Measurements from ENCODE around the gene SART1.
A peak's percentile ranks its signal among the peaks of the same experiment; 100 is the strongest.

SART1 gene

DNA sequence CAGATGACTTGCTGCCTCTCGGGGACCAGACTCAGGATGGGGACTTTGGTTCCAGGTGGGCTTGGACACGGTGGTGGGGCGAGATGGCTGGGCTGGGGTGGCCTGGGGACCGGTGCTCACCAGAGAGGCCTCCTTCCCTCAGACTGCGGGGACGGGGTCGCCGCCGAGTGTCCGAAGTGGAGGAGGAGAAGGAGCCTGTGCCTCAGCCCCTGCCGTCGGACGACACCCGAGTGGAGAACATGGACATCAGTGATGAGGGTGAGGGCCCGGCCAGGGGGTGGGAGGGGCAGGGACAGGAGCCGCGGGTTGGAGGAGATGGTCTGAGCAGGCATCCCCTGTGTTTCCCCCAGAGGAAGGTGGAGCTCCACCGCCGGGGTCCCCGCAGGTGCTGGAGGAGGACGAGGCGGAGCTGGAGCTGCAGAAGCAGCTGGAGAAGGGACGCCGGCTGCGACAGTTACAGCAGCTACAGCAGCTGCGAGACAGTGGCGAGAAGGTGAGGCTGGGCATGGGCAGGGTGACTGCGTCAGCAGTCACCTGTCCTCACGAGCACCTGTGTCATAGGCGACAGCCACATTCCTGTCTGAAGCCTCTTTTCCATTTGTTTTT is 5.9 kb downstream of the SART1 start:
- DNase-seq: no peak

DNA sequence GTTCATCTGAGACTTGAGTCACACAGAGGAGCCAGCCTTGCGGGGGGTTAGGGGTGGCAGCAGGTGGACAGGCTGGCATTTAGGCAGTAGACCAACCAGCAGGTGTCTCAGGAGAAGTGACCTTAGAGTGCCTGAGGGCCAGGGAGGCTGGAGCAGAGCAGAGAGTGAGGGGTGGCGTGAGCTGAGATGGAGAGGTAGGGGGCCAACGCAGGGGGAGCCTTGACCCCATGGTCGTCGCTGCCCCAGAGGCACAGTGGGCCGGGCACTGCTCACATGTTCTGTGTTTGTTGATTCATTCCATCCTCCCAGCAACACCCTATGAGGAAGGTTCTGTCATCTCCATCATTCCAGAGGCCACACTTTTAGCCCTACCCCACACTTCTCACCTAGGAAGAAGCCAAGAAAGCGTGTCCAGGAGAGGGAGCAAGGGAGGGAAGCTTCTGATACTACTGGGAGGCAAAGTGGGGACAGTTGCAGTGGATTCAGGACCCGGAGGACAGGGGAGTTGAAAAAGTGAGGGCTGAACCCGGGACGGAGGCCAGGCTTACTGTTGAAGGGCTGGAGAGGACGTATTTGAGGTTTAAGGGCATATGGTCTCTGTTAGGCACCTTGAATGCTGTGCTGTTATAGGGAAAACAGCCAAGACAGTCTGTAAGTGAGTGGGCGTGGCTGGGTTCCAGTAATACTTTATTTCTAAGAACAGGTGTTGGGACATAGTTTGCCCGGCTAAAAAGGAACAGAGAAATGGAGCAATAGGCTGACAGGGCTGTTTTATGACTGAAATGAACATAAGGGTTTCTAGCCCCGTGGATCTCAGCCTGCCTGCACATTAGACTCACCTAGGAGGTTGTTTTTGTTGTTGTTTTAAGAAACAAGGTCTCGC is 7.3 kb downstream of the SART1 start:
- peak; percentile 58 for DNase-seq

DNA sequence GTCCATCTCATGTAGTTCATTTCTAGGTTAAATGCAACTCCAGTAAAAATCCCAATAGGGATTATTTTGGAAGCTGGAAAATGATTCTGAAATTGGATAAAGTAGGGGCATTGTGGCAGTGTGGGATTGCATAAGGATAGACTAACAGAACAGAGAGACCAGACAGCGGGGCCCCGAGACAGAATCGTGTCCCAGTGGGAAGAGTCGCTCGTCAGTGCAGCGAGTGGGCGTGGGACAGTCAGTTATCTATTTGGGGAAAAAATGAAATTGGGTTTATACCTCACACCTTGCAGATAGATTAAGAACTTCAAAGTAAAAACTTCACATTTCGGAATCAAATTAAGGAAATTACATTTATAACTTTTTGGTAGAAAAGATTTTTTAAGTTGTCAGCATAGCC is 10.6 kb downstream of the SART1 start:
- DNase-seq: no peak

DNA sequence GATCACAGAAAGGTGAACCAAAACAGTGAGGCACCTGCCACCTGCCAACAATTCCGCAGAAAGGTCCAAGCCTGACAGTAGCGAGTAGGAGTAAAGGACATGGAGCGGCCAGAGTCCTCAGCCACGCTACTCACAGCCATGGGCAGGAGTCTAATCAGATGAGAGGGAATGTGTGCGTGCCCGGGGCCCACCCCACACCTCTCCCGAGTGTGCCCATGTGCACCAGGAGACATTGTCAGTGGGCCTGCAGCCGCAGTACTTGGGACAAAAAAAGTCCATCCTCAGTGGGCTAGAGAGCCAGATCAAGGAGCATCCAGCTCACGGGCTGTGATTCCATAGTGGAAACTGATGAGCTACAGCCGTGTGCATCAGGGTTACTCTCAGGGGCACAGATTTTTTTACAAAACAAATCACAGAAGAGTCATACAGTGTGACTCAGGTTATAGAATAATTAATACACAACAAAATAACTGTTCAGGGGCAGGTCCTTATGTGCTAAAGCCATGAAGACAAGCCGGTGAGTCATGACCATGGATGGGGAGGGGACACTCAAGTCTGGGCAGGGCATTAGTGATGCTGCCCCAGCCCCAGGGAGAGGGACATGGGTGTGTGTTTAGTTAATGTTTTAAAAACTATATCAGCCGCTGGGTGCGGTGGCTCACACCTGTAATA is 12.0 kb downstream of the SART1 start:
- DNase-seq: no peak

DNA sequence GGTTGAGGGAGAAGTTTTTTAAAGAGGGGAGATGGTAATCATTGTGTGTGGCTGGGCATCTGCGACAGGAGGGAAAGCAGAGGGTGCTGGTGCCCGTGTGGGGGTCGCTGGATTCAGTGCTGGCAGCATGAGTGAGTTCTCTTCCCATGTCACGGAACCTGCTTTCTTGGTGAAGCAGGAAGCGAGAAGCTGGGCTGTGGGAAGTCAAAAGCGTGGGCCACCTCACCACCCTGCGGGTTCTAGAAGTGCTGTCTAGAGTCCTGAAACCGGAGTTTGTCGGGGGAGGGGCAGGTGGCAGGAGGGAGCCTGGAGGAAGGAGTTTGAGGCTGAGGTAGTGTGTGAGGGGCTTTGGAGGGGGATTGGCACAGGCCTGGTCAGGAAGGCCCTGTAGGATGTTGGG is 14.2 kb downstream of the SART1 start:
- DNase-seq: no peak

DNA sequence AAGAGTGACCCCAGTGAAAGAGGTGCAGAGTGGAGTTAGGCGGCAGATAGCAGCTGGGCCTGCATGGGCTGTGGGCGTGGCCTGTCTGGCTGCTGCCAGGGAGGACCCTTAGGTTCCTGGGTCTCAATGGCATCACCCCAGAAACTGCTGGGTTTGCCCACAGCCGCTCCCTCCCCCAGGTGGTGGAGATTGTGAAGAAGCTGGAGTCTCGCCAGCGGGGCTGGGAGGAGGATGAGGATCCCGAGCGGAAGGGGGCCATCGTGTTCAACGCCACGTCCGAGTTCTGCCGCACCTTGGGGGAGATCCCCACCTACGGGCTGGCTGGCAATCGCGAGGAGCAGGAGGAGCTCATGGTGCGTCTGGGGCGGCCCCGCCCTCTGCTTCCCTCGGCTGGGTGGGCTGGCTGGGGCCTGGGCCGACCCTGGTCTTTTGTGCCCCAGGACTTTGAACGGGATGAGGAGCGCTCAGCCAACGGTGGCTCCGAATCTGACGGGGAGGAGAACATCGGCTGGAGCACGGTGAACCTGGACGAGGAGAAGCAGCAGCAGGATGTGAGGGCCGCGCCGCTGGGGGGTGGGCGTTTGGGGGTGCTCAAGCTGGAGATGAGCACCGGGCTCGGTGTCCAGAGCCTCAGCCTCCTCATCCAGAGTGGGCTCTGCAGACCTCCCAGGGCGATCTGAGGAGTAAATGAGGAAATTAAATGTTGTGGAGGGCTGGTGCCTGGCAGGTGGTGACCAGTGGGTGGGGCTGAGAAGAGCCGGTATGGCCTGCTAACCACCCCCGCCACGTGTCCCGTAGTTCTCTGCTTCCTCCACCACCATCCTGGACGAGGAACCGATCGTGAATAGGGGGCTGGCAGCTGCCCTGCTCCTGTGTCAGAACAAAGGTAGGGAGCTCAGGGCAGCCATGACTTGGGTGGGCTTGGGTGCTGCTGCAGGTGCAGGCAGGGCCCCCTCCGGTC is 15.0 kb downstream of the SART1 start:
- DNase-seq: no peak

DNA sequence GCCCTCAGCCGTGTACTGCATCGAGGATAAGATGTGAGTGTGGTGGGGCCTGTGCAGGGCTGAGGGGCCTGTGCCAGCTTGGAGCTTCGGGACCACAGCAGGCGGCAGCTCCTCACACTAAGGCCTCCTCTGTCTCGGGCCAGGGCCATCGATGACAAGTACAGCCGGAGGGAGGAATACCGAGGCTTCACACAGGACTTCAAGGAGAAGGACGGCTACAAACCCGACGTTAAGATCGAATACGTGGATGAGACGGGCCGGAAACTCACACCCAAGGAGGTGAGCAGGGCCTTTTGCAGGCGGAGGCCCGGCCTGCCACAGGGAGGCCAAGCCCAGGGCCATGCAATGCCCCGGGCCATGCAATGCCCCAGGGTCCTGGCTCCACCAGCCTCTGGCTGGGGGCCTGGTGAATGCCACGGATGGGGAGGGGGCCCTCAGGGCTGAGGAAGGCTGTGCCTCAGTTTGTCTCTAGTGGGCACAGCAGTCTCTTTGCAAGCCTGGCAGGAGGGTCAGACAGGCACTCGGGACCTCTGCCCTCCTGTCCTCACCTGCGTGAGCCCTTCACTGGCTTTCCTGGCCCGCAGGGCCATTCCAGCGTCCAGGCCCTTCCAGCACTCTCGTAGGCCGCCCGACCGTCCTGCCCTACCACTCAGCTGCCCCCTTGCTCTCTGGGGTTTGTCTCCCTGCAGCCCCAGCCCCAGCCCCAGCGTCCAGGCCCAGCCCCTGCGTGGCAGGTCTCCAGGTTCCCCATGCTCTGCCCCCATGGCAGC is 16.3 kb downstream of the SART1 start:
- no peak for DNase-seq

DNA sequence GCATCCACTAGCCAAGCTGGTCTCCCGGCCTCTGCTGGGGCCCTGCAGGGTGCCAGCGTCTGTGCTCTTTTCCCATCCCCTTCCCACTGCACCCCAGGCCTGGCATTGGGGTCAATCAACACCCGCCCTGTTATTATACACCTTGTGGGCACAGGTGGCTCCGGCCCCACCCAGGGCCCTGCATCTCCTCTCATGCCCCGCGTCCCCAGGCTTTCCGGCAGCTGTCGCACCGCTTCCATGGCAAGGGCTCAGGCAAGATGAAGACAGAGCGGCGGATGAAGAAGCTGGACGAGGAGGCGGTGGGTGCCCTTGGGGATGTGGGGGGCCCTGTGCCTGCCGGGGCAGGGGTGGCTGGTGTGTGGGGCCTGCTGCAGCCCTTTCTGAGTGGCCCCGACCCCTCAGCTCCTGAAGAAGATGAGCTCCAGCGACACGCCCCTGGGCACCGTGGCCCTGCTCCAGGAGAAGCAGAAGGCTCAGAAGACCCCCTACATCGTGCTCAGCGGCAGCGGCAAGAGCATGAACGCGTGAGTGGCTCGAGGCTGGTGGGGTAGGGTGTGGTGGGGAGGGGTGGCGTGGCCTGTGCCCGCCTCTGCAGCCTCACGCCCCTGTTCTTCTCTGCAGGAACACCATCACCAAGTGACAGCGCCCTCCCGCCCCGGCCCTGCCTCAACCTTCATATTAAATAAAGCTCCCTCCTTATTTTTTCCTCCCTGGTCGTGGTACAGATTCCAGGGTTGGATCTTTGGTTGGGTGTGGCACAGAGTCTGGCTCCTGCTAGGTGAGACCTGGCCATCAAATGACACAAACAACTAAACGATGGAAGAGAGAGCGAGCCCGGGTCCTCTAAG is 17.1 kb downstream of the SART1 start:
- DNase-seq: no peak

DNA sequence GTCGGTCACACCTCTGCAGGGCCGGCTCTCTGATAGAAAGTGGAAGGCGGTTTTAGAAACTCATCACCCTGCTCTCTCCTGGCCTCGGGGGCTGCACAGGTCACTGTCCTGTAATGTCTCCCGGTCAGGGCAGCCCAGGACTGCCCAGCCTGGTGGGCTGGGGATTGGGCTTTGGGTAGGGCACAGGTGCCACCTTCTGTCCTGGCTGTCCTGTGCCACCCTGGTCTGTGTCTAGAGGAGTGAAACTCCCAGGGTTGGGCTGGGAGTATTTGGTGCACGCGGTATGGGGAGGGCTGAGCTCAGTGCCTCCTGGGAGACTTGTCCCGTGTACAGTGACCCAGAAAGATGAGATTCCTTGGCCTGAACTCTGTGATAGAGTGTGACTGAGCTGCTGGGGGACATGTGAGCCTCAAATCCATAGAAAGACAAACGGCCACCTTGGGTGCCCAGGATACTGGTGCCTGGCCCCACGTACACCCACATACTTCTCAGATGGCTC is 17.8 kb downstream of the SART1 start:
- DNase-seq: no peak

DNA sequence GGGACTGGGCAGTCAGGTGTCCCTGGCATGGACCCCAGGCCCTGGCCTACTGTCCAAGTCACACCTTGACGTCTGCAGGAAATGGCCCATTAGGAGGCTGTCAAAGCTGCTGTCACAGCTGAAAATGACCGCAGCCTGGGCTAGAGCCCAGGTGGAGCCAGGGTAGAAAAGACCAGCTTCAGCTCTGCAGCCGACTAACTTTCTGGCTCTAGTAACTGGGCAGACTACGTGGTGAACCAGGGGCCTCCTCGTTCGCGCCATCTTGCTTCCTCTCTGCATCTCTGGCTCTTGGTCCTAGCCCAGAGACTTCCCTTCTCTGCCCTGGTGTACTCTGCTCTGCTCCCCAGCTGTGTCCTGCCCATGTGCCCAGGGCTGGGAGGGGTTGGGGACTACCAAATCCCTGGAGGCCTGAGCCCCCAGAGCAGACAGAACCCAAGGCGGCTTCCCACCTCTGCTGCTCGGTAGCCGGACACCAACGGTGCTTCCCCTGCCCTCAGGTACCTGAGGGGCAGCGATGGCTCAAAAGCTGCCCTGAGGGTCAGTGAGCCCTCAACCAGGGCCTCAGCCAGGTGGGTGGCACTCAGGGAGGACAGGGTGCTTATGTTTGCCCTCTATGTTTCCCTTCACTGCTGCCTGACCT is 19.7 kb downstream of the SART1 start:
- no peak for DNase-seq

DNA sequence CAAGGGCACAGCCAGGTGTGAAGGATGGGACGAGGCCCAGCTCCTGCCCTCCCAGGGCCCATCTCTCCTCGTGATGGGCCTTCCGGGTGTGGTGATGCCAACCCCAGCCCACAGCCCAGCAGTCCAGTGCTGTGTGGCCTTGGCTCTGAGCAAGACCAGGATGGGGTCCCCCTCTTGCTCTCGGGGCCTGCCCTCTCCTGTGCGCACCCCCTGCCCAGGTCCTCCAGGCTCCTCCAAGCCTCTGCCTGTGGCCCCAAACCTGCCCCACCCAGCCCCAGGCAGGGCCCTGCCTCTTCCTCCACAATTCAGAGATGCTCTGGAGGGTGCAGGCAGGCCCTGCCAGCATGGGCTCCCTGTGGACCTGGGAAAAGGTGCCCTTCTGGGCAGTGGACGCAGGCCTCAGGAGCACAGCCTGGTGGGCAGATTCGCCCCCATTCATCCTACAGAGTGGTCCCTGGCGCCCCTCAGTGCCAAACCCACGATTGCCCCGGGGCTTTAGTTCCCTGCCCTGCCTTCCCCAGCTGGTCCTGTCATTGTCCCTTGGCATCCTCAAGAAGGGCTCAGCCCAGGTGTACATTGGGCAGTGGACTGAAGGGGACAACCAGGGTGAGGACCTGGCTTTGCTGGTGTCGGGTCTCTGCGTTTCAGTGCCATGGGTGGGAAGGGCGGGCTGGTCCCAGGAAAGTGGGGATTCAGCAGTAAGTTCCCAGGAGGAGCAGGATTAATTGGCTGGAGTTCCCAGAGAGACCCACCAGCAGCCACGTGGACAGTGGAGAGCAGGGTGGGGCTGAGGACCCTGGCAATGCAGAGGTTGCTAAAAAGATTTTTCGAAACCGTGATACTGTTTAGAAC is 20.7 kb downstream of the SART1 start:
- DNase-seq: no peak

DNA sequence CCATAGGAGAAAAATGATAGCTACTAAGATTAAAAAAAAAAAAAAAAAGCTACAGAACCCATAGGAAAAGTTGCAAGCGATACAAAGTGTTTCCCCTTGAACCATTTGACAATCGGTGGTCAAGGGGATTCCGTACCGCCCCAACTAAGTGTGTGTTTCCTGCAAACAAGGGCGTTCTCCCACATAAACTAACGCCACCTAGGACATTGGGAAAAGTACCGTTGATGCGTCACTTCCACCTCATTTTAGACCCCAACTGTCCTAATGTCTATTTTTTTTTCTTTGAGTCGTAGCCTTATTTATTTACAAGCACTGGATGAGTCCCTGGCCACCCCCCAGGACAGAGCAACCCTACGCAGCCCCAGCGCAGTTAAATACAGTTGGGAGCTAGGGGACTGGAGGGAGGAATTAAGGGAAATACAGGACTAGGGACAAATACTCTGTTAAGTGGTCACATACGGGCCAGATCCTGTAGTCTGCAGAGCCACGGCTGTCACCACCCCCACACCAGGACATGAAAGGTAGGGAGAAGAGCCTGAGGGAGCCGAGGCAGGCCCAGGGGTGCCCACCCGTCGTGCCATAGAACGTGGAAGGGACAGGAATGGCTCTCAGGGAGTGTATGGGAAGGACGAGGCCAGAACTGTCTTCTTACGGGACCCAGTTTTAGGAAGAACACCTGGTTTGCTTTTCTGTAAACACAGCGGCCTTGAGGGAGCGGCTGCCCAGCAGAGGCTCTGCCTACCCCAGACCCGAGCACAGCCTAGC is 21.5 kb downstream of the SART1 start:
- no peak for DNase-seq

DNA sequence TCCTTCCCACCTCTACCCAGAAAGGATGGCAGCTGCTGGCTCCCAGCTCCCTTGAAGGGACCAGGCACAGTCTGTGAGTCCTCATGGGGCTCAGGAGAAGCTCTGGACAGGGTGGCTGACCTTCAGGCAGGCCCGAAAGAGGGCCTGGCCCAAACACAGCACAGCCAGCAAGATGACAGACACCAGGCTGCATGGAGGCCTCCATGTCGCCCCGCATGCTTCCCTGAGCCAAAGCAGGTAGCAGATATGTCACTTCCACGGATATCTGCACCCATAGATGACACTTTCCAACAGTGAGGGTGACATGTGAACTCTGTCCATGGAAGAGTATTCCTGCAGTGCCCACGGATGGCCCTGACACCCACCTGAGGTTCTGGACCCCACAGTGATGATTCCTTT is 22.1 kb downstream of the SART1 start:
- no peak for DNase-seq

DNA sequence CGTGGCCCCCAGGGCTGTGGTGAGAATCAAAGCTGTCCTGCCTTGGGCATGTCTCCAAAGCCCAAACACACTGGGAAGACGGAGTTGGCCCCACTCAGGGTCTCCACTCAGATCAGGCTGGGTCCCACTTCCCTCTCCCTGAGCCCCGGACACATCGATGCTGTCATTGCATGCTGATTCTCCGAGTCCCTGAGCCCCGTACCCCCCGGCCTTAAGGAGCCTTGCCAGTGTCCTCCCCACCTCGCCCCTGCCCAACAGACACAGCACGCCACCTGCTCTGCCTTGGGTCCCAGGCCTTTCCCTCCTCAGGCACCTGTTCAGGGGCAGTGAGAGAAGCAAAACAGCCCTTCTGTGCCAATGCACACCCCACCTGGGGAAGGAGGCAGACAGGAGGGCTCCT is 25.8 kb downstream of the SART1 start:
- no peak for DNase-seq

DNA sequence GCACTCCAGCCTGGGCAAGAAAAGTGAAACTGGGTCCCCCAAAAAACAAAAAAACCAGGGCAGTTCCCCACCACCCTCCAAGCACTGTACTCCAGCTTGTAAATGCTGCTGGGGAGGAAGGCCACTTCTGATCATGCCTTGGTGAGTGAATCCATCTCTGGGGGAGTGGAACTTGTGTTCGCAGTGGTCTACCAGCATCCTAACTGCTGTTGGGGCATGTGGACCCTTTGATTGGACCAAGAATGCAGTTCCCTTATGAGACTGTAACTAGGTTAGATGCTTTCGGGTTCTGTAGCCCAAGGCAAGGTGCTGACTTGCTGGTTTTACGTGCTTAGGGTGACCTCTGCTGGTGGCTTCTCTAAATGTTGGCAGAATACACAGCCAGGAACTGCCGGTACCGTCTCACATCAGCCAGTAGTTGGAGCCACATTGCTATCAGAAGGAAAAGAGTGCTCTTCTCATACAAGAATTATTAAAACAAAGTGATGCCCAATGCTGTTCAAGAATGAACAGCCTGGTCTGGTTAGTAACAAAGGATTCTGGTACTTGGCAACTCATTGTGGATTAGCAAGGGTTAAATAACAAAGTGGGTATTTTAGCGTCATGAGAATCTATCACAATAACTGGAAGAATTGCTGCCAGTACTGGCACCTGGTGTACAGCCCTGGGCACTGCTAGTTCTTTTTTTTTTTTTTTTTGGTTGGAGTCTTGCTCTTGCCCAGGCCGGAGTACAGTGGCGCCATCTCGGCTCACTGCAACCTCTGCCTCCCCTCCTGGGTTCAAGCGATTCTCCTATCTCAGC is 27.5 kb downstream of the SART1 start:
- peak; percentile 93 for DNase-seq

DNA sequence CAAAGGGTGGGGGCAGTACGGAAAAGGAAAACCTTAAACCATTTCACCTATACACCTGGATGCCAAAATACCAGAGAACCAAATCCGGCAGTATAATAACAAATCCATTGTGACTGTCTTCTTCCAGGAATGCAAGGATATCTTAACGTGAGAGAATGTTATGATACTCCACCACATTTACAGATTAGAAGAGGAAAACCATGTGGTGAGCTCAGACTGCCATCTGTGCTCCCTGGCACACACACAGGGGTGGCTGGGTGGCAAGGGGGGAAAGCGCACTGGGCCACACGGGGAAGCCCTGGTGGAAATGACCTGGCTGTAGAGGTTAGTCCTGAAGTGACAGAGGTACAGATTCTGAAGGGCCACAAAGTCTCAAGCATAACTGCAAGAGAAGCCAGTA is 30.5 kb downstream of the SART1 start:
- no peak for DNase-seq

DNA sequence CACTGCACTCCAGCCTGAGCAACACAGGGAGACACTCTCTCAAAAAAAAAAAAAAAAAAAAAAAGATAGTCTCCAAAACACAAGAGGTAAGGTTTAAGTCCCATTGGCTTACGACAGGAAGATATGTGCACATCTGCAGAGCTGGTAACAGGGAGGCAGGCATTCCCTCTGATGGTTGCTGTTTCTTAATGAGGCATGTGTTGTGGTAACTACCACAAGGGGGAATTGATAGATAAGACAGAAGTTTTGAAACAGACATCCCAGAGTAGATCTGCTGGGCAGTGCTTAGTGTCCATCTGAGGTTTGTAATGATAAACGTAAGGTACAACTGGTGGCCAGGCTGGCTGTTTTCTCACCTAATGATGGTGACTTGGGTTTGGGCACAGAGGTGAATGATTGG is 35.8 kb downstream of the SART1 start:
- peak; percentile 62 for DNase-seq

All from MV-4-11 (cell line).